Activated effector memory CD4-positive, alpha-beta T cell treated with anti-CD3 and anti-CD28 coated beads, Interleukin-2, amount 50 U/mL, for 16 hours (primary cell): Measurements from ENCODE around the gene PTCD2.
"Not testable (repeated sequence)": the region's sequence is repeated elsewhere in the genome, so short reads cannot be mapped to it uniquely, and the experiment has no call there.

Experiments used
- DNase-seq: peaks from one replicate; pipeline ENCODE4 v3.0.0-alpha.2; 2020

The PTCD2 gene

GRCh38 chr5:72386639-72387038 is 66.5 kb downstream of the PTCD2 start:
- no peak for DNase-seq

GRCh38 chr5:72387985-72388384 is 67.8 kb downstream of the PTCD2 start:
- no peak for DNase-seq

GRCh38 chr5:72388646-72389045 is 68.5 kb downstream of the PTCD2 start:
- DNase-seq: no peak

- no peak for DNase-seq
Measured at GRCh38 chr5:72390836-72391235, 70.7 kb downstream of the PTCD2 start.

GRCh38 chr5:72392326-72392733 is 72.2 kb downstream of the PTCD2 start:
- no peak for DNase-seq

GRCh38 chr5:72393052-72393451 is 72.9 kb downstream of the PTCD2 start:
- DNase-seq: no peak

- no peak for DNase-seq
Measured at GRCh38 chr5:72394688-72395087, 74.5 kb downstream of the PTCD2 start.

GRCh38 chr5:72397836-72398235 is 77.7 kb downstream of the PTCD2 start:
- DNase-seq: no peak

- DNase-seq: no peak
Measured at GRCh38 chr5:72400950-72401349, 80.8 kb downstream of the PTCD2 start.

- DNase-seq: no peak
Measured at GRCh38 chr5:72402381-72402890, 82.3 kb downstream of the PTCD2 start.

- no peak for DNase-seq
Measured at GRCh38 chr5:72402959-72403628, 82.9 kb downstream of the PTCD2 start.

- DNase-seq: not testable (repeated sequence)
Measured at GRCh38 chr5:72404771-72405170, 84.6 kb downstream of the PTCD2 start.

GRCh38 chr5:72407078-72407477 is 86.9 kb downstream of the PTCD2 start:
- no peak for DNase-seq

GRCh38 chr5:72407541-72407940 is 87.4 kb downstream of the PTCD2 start:
- no peak for DNase-seq

- no peak for DNase-seq
Measured at GRCh38 chr5:72408127-72408526, 88.0 kb downstream of the PTCD2 start.

GRCh38 chr5:72408603-72409002 is 88.4 kb downstream of the PTCD2 start:
- no peak for DNase-seq

GRCh38 chr5:72410688-72411295 is 90.6 kb downstream of the PTCD2 start:
- no peak for DNase-seq

- DNase-seq: no peak
Measured at GRCh38 chr5:72412283-72413055, 92.3 kb downstream of the PTCD2 start.

- no peak for DNase-seq
Measured at GRCh38 chr5:72415616-72416325, 95.6 kb downstream of the PTCD2 start.

- DNase-seq: no peak
Measured at GRCh38 chr5:72417333-72418062, 97.3 kb downstream of the PTCD2 start.
